DMS114 treated with DMSO at 0.1 percent for 48 hours (cell line): Measurements from ENCODE around the gene HIP1R.

ENCODE experiments used
- DNase-seq: peaks from one replicate; lab custom pipeline; 2025; ENCODE audit not compliant: unreplicated experiment; lab: John Stamatoyannopoulos, UW

Gene HIP1R

DNA sequence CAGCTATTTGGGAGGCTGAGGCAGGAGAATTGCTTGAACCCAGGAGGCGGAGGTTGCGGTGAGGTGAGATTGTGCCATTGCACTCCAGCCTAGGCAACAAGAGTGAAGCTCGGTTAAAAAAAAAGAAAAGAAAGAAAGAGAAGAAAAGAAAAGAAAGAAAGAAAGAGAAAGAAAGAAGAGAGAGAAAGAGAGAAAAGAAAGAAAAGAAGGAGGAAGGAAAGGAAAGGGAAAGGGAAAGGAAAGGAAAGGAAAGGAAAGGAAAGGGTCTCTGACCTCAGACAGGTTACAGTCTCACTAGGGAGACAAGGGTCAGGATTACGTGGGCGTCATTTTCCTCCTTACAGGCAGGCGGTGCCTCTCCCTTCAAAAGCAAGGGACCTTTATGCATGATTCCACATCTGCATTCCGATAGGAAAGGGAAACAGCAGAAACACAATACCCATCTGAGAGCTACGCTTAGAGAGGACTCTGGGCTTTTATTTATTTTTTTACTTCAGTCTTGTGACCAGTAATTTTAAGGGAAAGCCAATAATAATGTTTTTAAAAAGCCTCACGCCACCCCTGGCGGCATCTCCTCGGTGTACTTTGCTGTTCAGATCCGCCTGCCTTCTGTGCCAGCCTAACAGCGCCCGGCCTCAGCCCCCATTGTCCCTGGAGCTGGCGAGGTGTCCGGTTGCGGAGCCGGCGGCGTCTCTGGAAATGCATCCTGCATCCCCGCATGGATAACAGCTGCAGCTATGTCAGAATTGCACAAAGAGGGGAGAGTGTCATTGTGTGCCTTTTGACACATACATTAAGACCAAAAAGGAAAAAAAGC, 945 bp upstream of the HIP1R start:
- DNase-seq: peak; percentile 49

DNA sequence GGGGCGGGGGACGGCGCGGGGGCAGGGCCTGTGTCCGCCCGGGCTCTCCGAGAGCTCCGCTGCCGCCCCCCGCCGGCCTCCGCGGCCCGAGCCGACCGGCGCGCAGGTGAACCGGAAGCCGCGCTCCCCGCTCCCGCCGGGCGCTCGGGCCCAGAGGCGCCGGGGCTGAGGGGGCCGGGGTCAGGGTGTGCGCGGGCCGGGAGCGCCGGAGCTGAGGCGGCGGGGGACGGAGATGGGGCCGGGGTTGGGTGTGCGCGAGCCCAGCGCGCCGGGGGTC, 431 bp downstream of the HIP1R start:
- no peak for DNase-seq

DNA sequence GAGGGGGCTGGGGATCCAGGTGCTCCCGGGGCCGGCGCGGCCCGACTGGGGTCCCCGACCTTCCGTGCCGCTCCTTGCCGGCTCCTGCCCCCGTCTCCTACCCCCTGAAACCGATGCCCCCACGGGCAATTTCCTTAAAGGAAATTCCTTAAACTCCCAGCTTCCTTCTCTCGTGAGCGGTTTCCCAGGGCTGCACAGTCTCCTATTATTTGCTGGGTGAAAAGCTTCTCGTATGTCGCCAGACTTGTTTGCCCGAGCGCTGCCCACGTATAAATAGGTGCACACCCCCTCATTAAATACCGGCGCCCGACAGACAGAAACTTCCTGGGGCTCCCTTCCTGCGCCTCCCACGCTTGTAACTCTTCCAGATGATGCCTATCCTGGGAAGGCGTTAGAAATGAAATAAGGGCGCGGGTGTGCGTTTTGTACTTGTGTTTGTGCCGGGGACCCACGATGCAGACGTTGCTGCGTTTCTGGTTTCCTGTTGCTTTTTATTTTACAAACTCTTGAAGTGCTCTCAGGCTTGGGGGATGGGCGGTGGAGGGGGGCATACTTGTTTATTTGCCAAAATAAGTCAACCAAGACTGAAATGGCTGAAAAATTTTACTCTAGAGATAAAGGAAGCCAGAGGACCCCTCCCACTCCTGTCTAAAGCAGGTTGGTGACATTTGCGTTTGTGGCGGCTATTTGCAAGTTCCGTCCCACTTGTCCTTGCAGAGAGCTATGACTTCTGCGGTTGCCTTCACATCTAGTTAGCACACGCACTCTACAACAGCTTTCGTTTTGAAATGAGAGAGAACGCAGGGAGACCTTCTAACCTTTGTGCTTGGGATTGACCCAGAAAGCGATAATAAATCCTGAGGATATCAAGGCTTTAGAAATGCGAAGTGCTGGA, 1.0 kb downstream of the HIP1R start:
- no peak for DNase-seq

DNA sequence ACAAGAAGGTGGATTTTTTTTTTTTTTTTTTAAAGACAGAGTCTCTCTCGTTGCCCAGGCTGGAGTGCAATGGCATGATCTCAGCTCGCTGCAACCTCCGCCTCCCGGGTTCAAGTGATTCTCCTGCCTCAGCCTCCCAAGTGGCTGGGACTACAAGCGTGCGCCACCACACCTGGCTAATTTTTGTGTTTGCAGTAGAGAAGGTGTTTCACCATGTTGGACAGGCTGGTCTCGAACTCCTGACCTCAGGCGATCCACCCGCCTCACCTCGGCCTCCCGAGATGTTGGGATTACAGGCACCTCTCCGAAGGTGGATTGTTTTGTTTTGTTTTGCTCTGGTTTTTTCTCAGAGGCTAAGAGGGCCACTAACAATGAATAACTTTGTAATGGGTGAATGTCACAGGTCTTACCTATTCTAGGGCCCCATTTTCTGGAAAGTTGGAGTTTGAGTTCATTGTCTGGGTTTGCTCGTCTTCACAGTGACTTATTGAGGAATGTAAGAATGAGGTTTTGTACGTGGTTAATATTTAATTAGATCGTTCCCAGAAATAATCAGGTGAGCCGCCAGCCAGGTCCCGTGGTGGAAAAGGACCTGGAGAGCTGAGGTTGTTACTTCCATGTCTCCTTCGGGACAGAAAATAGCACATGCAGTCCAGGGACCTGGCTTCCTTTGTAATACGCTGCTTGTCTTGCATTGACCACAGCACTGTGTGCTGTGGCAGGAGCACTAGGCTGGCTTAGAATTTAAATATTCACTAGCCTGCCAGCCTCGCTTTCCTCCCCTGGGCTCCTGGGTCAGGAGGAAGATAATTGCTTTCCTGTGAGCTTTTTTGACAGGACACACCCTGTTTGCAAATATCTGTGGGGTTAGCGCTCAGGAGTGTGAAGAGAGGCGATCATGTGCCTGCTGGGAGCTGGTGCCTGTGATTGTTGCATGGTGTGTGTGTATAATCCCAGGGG, 2.3 kb downstream of the HIP1R start:
- DNase-seq: no peak

DNA sequence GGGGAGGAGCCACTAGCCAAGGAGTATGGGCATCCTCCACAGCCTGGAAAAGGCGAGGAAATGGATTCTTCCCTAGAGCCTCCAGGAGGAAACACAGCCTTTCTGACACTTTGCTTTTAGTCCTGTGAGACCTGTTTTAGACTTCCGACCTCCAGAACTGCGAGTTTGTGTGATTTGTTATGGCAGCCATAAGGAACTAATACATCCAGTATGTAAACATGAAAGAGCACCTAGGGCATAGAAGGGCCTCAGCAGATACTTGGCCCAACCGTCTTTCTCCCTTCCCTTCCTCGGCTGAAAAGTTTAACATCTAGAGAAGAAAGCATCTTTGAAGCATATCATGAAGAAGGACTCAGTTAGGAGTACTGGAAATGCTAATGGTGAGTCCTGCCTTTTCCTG, 3.6 kb downstream of the HIP1R start:
- DNase-seq: no peak

DNA sequence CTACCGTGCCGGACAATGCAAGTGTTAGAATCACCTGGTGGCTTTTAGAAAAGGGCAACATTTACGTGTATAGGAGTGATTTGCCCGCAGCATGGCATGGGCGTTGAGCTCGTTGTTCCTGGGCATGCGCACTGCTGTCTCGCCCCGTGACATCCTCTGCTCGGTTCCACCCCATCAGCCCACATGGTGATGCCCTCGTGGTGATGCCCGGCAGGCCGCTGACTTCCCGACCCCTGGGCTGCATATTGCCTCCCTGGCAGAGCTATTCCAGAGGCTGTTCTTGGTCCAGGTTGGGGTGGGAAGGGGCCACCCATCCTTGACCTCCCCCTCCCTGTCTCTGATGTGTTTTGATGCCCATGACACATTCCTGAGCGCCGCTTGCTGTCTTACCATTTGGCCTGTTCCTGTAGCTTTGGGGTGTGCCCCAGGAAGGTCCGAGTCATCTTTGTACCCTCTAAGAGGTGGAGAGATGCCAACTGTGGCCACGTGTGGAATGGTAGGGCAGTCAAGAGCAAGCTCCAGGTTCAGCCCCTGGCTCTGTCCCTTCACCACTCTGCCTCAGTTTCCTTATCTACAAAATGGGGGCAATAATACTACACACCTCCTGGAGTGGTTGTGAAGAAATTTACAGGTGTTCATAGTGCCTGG, 4.8 kb downstream of the HIP1R start:
- no peak for DNase-seq

DNA sequence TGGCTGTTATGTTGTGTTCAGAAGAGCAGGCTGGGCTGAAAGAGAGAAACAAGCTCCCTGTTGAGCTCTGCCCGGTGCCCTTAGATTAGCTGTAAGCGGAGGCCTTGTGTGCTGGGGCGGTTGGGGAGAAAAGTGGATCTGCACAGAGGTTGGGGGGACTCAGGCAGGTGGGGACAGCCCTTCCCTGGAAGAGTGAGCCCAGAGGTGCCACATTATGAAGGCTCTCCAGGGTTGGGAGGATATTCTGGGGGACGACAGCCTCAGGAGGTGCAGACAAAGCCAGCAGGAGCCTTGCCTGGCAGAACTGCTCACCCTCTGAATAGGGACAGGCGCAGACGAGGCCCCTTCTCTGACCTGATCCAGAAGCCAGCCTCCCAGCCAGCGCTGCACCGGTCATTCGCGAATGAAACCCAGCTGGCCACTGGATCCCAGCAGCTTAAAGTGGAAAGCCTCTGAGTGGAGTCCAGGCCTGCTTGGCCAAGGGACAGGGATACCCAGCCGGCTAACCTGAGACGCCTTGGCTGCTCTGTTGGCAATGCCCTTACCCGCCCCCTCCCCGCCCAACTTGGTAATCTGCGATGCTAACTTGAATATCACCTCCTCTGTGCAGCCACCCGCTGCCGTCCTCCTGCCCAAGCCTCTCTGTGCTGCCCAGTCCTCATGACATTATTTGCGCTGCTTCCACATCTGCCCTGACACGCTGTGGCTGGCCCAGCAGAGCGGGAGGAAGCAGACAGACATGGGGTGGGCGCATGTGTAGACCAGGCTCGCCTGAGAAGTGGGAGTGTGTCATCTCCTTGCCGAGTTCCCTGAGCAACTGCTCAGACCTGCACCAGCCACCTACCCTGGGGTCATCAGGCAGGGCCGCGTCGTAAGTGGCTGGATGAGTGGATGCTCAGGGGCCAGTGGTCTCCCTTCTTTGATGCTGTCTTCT, 5.6 kb downstream of the HIP1R start:
- DNase-seq: no peak

DNA sequence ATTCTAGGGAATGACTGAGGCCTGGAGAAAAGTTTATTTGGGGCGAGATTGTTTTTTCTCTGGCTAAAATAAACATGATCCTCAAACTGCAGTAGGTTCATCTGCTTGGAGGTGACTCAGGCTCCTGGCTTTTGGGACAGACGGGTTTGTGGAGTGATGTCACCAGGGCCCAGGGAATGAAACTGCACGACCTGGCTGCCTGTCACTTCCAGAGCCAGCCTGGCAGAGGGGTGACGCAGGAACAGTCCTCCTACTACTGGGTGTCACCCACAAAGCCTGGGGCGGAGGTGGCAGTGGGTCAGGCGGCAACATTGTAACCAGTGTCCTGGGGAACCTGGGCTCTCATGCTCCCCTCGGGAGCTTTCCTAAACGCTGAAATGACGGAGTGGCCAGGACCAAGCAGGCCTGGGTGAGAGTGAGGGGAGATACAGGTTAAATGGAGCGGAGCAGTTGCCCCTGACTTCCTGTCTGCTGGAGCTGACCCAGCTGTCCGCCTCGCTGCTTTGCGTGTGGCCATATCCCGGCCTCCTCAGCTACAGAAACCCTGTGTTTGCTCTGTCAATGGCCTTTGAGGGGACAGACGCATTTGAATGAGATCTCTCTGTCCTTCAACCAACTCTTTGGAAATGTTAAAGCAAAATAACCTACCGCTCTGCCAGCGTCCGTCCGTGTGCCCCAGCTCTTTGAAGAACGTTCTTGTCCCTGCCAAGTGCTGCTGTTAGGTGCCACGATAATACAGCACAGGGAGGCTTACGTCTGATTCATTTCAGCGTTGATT, 6.5 kb downstream of the HIP1R start:
- DNase-seq: no peak

DNA sequence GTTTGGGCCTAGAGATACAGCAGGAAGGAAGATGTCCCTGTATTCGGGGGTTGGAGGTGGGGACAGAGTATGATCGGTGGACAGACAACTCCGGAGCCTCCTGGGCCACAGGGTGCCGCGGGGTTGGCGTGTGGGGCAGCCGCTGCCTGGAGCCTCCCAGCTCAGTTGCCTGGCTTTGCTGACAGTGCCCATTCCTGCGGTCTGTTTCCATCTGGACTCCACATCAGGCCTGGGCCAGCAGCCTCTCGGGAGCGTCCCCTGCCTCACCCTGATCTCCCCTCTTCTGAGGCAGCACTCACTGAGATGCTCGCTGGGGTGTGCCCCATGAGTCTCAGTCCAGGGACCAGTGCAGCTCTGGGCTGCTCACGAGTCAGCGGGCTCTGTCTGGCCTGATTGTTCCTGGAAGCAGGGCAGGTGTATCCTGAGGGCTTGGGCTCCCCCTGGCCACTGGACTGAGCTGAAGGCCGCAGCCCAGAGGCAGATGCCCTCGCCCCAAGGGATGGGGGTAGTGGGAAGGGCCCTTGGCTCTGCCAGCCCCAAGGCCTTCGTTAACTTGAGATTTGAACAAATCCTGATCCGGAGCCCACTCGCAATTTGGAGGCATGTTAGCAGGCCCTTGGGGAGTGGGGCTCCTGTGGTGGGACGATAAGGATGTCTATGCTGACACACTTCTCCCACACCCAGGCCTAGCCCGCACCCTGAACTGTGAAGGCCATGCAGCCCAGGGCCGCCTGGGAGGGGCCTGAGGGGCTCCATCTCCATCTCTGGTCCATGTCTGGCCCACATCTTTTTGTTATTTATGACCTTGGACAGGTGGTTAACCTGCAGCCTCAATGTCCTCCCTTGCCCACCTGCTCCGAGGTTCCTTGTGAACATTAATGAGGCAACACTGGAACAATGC, 7.5 kb downstream of the HIP1R start:
- no peak for DNase-seq

DNA sequence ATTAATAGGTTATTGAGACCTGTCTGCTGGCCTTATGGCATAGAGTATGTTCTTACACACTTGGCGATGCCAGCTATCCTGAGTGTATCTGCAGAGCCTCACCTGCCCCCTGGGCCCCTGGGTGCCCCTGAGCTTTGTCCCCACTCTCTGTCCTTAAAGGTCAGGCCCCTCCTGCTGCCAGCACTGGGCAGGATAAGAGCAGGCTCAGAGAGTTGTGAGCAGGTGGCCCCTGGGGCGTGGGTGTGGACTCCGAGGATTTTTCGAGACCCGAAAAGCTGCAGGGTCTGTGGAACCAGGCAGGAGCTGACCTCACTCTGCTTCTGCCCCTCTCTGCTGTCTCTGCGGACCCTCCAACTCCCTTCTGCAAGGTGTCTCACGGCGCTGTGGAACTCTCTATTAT, 8.2 kb downstream of the HIP1R start:
- no peak for DNase-seq

DNA sequence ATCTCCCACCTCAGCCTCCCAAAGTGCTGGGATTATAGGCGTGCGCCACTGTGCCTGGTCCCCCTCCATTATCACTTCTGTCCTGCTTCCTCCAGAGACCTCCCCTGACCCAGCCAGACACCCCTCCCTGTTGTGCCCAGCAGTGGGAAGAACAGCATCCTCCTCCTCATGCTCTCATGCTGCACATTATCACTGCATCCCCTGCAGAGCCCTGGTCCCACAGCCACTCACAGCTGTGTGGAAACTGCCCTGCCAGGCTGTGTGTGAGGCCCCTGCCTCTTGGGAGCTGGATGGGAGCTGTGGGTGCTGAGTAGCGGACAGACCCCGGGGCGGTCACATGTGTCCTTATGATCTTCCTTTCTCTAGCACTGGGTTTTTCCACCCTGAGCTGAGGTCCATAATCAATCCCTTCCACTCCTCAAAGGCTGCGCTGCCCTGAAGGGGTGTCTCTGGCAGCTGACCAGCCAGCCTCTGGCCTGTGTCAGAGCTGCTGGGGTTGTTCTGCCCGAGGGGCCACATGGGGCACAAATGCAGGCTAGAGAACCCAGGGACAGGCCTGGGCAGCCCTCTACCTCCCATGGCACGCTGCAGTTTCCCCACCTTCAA, 9.2 kb downstream of the HIP1R start:
- no peak for DNase-seq

DNA sequence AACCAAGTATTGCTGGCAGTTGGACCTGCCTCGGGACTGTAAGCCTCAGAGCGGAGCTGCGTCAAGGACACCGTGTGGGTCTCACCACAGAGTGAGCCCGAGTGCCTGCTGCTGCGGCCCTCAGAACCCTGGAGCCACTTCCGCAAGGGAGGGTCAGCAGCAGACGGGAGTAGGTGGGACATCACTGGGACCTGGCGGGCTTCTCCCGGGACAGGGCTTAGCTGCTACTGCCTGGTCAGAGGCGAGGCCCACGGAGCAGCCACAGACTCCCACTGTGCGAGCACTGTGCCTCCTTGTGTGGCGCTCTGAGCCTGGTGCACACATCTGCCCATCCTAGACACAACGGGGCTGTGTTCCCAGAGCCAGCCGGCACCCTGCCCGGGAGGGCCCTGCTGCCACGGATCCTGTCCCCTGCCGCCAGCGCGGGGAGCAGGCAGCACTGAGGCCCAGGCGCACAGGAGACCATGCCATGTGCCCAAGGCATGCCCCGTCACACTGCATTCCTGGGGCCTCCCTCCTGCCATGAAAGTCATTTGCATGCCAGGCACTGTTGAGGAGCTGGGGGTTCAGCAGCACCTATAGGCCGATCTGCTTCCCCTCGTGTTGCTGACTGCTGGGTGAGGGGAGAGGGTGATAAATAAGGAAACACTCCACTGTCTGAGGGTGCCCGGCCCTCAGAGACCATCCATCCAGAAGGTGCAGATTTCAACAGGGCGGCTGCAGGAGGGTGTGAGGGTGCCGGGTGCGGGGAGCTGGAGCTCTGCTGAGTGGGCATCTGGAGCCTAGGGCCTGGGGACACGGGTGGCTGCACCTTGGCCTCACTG, 10.0 kb downstream of the HIP1R start:
- no peak for DNase-seq

DNA sequence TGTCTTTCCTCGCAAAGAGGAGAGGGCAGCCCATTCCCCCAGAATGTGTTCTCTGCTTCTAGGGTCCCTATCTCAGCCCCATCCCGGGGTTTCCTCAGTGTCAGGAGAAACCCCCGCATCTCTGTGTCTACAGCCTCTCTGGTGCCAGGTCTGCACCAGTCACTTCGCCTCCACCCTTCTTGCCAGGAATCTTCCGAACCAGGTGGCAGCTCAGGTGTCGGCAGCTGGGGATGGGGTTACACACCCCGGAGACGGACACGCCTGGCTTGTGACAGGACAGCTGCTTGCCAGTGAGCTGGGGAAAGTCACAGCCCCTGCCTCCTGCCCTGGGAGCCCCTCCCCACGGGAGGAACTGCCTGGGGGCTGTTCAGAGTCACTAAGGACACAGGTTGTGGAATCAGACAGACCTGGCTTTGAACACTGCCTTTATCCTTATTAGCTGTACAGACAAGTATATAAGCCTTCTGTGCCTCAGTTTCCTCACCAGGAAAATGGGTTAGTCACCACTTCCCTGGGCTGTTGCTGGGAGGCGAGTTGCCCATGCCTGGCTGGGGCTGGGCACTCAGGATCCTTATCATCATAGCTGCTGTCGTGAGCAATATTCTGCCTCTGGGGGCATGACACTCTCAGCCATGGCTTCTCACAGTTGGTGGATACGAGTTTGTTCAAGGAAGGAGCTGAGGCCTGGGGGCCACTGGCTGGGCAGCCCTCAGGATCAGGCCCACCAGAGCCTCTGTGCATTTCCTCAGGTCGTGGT, 10.8 kb downstream of the HIP1R start:
- no peak for DNase-seq

DNA sequence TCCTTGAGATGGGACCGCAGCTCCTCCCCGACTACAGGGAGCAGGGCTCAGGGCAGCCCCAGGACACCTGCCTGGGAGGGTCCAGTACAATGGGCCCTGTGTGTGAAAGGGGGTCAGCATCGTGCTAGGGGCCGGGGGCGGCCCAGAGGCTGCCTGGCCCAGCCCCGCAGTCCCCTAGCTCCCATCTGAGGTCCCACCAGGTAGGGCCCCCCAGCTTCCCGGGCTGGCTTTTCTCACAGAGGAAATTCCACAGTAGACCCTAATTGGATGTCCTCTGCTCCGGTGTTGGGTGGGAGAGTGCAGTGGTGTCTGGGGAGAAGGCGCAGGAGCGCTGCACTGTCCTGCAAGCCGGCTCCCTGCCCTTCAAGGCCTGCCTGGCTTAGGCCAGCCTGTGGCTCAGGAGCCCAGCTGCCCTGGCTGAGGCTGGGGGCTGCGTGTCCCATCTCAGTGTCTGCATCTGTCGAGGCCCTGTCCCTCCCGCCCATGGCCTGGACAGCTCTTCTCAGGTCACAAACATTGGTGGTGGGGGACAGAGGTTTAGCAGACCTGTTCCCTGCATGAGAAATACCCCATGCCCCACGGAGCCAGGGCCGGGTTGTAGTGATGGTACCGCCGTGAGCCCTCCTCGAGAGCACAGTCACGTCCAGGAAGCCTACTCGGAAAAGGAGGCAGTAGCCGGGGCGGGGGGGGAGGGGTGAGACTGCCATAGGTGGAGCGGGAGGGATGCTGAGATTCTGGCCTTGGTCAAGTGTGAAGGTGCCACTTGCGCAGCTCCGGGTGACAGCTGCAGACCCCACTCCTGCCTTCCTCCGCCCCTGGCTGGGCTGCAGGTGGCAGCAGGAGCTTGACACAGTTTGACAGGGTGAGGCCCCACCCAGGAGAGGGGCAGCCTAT, 11.6 kb downstream of the HIP1R start:
- no peak for DNase-seq

DNA sequence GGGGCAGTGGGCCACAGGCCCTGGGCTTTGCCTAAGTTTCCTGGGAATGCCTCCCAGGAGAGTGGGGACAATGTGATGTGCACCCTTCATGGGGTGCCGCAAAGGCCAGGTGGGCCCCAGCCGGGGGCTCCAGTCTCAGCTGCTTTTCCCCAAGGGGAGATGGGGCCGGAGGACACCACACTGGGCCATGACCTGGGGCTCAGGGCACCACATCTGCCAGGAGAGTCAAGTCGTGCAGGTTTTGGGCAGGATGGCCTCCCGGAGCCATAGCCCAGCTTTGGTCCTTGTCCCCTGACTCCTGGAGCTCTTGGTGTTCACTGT, 12.2 kb downstream of the HIP1R start:
- no peak for DNase-seq
